GM03348 (cell line): Measurements from ENCODE around the gene IFITM2.
"Not testable (repeated sequence)": the region's sequence is repeated elsewhere in the genome, so short reads cannot be mapped to it uniquely, and the experiment has no call there.

Experiments
- DNase-seq: peaks from one replicate; pipeline ENCODE4 v3.0.0; 2012; ENCODE audit warnings: low spot score

IFITM2 gene

DNA sequence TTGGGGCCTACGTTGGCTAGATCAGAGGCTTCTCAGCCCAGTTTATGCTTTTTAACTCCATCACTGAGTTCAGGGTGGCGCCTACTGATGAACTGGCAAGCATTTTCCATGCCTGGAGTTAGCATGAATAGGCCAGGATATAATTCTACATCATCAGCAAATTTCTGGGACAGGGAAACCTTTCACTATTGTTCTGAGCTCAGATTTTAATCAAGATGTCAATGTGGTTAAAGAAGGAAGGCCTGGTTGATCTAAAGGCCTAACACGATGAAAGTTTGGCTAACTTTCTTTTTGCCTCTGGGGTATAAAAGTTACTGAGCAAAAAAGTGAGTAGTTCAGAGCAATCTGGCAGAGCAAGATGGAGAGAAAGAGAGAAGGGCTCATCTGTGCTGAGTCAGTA is 34.7 kb downstream of the IFITM2 start:
- no peak for DNase-seq

DNA sequence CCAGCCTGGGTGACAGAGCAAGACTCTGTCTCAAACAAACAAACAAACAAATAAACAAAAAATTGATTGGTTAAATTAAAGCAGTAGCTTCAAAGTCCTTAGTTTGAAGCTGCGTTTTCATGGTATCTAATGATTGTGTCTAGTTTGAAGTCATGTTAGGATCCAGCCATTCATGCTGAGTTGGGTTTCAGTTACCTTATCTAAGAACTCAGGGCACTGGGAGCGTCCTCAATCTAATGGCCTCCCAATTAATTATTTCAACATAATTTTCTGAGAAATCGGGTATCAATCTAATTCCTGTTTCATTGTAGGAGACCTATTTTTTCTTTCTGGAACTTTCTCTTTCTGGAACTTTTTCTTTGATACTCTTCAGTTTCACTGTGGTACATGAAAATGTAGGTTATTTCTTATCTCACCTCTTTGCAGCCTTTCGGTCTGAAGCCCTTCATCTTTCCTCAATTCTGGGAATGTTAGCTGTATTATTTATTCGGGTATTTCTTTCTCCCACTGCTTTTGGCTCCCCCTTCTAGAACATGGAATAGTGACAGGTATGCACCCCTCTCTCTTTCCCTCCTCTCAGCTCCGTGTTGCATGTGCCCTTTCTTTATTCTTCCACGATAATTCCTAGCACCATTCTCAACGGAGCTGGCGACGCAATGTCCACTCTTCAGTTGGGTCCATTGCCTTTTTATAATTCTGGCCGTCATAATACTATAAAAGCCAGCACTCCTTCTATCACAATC is 37.4 kb downstream of the IFITM2 start:
- DNase-seq: no peak

DNA sequence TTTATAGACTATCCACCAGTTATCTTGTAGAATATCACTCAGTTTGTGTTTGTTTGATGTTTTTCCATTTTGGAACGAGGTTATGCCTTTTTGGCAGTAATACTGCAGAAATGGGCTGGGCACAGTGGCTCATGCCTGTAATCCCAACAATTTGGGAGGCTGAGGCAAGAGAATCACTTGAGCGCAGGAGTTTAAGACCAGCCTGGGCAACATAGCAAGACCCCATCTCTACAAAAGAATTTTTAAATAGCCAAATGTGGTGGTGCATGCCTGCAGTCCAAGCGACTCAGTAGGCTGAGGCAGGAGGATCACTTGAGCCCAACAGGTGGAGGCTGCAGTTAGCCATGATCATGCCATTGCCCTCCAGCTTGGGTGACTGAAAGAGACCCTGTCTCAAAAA is 38.9 kb downstream of the IFITM2 start:
- no peak for DNase-seq

DNA sequence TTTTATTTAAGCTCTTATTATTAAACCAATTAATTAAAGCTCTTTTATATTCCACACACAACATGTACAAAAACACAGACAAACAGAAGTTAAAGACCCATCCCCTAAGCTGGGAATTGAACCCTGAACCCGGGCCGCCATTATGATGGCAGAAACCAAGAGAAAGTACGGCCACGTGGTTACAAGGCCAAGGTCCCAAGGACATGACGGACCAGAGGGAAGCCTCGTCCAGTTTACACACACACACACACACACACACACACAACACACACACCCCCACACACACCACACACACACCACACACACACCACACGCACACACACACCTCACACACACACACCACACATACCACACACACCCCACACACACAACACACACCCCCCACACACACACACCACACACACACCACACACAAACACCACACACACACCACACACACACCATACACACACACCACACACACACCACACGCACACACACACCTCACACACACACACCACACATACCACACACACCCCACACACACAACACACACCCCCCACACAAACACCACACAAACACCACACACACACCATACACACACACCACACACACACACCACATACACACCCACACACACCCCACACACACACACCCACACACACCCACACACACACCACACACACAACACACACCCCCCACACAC is 41.8 kb downstream of the IFITM2 start:
- not testable (repeated sequence) for DNase-seq

DNA sequence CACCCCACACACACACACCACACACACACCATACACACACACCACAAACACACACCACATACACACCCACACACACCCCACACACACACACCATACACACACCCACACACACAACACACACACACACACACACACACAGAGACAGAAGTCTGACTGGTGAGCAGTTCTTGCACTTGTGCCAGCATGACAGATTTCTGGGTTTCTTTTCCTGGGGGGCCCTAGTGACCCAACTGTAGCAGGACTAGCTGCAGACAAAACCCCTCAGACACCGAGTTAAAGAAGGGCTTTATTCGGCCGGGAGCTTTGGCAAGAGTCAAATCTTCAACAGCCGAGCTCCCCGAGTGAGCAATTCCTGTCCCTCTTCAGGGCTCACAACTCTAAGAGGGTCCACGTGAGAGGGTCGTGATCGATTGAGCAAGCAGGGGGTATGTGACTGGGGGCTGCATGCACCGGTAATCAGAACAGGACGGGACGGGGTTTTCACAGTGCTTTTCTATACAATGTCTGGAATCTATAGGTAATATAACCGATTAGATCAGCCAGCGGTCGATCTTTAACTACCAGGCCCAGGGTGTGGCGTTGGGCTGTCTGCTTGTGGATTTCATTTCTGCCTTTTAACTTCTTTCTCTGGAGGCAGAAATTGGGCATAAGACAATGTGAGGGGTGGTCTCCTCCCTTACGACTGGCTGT is 42.6 kb downstream of the IFITM2 start:
- not testable (repeated sequence) for DNase-seq

DNA sequence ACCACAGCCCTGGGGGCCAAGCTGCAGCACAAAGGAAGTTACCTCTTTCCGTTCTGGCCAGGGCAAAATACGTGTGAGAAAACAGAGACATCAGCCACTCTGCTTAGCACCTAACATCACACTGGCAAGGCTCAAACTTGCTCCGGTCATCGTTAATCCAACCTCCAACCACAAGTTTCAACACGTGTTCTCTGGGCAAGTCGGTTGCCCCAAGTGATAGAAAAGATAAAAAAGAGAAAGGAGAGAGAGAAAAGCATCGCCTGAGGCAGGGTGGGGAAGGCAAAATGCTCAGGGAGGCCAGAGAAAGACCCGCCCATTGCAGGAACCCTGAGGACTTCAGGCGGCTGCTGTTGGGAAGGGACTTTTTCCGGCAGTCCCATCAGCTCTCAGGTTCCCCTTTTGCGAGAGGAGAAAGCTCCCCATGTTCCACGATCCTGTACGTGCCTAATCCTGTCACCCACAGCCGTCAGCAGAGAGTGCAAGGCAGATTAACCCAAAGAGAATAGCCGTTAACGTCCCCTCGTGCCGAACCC is 43.2 kb downstream of the IFITM2 start:
- no peak for DNase-seq

DNA sequence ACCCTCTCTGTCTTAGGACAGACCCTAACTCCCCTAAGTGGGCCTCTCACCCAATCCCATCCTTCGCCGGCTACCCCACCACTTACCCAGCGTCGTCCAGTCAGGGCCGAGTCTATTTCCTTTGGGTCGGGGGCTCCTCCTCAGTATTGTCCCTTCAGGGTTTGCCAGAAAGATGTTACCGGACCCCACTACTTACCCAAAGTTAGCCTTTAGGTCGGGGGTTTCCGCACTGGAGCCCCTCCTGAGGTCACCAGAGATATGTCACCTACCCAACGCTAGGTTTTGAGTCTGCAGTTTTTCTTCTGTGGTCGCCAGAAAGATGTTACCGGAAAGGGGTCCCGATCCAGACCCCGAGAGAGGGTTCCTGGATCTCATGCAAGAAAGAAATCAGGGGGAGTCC is 43.8 kb downstream of the IFITM2 start:
- no peak for DNase-seq

DNA sequence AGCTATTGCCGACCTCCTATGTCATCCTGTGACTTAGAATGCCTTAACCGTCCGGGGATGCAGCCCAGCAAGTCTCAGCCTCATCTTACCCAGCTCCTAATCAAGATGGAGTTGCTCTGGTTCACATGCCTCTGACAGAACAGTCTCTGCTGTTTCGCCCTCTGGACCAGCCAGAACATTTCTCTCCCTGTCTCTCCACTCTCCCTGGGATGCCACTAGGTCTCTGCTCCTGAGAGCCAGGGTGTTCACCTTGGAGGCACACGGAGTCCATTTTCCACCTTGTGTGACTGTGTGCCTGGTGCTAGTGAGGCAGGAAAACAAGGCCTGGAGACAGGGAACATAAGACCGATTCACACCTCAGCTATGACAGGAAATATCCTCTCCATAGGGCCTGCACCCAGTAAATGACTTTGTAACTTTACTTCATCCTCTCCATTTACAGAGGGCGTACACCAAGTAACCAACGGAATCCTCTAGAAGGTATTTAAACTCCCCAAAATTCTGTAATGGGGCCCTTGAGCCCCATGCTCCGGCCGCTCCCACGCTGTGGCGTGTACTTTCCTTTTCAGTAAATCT is 44.9 kb downstream of the IFITM2 start:
- no peak for DNase-seq

DNA sequence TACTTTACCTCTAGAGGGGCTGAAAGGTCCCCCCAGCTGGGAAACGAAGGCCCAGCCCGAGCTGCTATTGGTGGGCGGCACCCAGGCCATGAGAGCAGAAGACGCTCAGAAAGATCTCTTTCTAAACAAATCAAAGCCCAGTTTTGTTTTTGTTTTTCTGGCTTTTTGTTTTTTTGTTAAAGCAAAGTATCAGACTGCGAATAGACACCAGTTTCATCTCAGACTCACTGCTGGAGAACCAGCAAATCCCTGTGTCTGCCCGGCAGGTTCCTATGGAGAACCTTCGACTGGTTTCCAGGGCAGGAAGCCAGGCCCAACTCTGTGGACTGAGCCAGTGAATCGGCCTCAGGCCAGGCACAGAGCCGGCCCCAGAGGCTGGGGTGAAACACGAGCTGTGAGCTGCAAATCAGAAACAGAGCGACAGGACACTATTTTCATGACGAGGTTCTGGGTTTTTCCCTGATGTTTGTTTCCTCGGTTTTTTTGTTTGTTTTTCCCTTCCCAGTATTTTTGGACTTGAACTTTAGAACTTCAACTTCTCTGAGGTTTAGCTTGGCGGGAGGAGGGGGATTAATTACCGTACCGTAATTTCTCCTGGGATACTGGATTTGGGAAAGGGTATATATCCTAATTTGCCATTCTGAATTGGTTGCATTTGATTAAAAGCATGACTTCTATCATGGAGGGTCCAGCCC is 45.7 kb downstream of the IFITM2 start:
- DNase-seq: peak; percentile 89

DNA sequence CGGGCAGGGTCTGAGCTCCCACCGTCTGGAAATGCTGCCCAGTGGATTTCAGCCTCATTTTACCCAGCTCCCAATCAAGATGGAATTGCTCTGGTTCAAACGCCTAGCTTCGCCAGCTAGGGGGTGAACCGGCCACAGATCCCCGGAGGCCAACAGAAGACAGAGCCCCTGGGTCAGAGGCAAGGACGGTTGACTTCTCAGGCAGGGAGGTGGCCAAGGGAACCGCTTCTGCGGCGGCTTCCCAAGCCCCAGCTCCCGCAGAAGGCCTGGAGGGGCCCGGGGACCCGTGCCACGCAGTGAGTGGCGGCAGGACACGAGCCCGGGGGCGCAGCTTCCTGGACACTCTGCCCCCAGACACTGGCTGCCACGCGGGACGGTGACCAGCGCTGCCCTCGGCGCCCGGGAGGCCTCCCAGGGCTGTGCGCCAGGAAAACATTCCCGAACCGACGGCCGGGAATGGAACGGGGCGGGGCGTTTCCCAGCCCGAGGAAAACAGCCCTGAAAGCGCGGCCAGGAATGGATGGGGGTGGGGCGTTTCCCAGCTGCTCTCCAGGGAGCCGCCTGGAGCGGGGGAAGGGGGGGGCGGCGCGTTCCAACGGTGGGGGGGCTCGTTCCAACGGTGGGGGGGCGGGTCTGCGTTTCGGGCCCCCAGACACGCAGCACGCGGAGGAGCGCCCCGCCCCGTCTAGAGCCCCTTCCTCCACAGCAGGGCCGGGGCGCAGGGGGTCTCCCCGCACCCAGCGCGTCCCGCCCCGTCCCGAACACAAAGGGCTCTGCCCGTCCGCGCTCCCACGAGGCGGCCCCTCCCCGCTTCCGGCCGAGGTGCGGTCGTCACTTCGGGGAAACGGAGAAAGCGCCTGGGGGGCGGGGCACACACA is 48.2 kb downstream of the IFITM2 start:
- DNase-seq: peak; percentile 96

DNA sequence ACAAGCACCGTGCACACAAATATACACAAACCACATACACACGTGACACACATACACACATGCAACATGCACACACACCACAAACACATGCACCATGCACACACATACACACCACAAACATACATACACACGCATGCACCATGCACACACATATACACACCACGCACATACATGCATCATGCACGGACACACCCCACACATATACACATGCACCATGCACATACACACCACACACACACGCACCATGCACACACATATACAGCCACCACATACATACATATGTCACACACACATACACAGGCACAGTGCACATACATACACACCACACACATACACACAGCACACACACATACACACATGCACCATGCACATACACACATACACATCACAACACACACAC is 49.0 kb downstream of the IFITM2 start:
- DNase-seq: no peak

DNA sequence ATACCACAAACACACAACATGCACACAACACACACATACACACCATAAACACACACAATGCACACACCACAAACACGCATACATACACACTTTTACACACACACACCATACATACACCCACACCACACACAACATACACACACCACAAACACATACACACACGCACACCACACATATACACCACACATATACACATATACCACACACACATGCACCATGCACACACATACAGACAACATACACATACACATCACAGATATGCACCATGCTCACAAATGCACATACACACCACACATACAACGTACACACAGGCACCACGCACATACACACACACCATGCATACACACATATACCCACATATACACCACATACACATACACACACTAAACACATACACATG is 50.0 kb downstream of the IFITM2 start:
- DNase-seq: no peak

DNA sequence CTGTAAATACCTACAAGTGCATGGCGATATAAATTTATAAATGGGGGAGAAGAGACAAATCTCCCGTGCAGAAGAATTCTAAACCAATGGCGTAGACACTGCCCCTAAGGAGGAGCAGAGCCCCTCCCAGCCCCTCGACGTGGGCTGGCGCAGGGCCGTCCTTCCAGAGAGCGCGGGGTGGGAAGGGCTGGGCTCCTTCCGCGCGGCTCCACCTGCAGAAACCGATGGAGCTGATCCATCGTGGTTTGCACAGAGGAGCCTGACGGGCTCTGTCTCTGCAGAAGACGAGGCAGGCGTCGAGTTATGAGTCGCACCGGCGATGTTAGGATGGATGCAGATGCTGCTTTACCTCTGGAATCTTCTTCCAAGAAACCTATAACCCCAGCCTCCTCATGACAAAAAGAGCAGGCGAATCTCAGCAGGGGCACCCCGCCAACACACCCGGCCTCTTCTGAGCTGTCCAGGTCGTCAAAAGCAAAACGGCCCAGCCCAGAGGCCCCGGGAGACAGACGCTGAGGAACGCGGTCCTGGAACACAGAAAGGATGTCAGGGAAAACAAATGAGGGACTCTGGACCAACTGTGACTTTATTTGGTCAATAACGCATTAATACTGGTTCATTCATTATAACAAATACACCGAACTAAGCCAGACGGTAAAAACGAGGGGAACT is 50.6 kb downstream of the IFITM2 start:
- no peak for DNase-seq
